ENCODE results near the gene EFL1. TPM values are rescaled to one million over a fixed set of nuclear protein-coding genes. Genes with fewer than 3 reads are reported as not detected.

EFL1 gene
- total RNA-seq, 1 donor from 2014 or later: 21.0 TPM

- no peak for DNase-seq
Observed at GRCh38 chr15:82122746-82123400, 139.7 kb downstream of the EFL1 start.

GRCh38 chr15:82118040-82118439, 144.5 kb downstream of the EFL1 start:
- DNase-seq: no peak

- DNase-seq: no peak
Observed at GRCh38 chr15:82117296-82117695, 145.2 kb downstream of the EFL1 start.

- DNase-seq: no peak
Observed at GRCh38 chr15:82114660-82115059, 147.9 kb downstream of the EFL1 start.

- no peak for DNase-seq
Observed at GRCh38 chr15:82113106-82113715, 149.3 kb downstream of the EFL1 start.

GRCh38 chr15:82111918-82112317, 150.6 kb downstream of the EFL1 start:
- DNase-seq: peak; percentile 58

GRCh38 chr15:82110144-82110543, 152.4 kb downstream of the EFL1 start:
- no peak for DNase-seq

- DNase-seq: no peak
Observed at GRCh38 chr15:82108489-82109078, 153.9 kb downstream of the EFL1 start.

- no peak for DNase-seq
Observed at GRCh38 chr15:82106679-82107078, 155.9 kb downstream of the EFL1 start.

- no peak for DNase-seq
Observed at GRCh38 chr15:82105451-82106215, 156.9 kb downstream of the EFL1 start.

- DNase-seq: no peak
Observed at GRCh38 chr15:82103468-82103867, 159.1 kb downstream of the EFL1 start.

GRCh38 chr15:82100111-82100929, 162.2 kb downstream of the EFL1 start:
- peak; percentile 32 for DNase-seq

GRCh38 chr15:82098674-82099073, 163.9 kb downstream of the EFL1 start:
- no peak for DNase-seq

- DNase-seq: no peak
Observed at GRCh38 chr15:82095803-82096202, 166.7 kb downstream of the EFL1 start.

- DNase-seq: no peak
Observed at GRCh38 chr15:82093774-82094211, 168.7 kb downstream of the EFL1 start.

- DNase-seq: no peak
Observed at GRCh38 chr15:82093325-82093724, 169.2 kb downstream of the EFL1 start.

- no peak for DNase-seq
Observed at GRCh38 chr15:82091636-82092140, 170.8 kb downstream of the EFL1 start.

GRCh38 chr15:82086243-82086995, 176.1 kb downstream of the EFL1 start:
- DNase-seq: no peak

GRCh38 chr15:82081914-82082762, 180.4 kb downstream of the EFL1 start:
- no peak for DNase-seq

GRCh38 chr15:82080774-82081173, 181.8 kb downstream of the EFL1 start:
- no peak for DNase-seq
